GM12878 (cell line): Measurements from ENCODE around the gene PACS2. TPM values are rescaled to one million over a fixed set of nuclear protein-coding genes. Genes with fewer than 3 reads are reported as not detected.

Experiments used
- ATAC-seq: fragments of 200-7000 bp; cut with Tn5 transposase; 3 replicates; pipeline ENCODE4 v1.9.1; 2020; ENCODE audit warnings: mild to moderate bottlenecking, moderate library complexity
- BruUV-seq: library from RNA; stranded (reverse); fragments of 400-500 nt; replicated peaks from 2 replicates; lab custom pipeline; 2021; lab: Mats Ljungman, UMichigan
- CTCF ChIA-PET: fragments of 300-600 bp; sonication (Branson Sonifier 250); formaldehyde crosslinking; extraction: SDS; loops from one replicate; lab custom pipeline; 2021; ENCODE audit warnings: inconsistent platforms; lab: Yijun Ruan, JAX
- POLR2A ChIA-PET: fragments of 350-600 bp; formaldehyde crosslinking; extraction: SDS; loops from one replicate; lab custom pipeline; 2021; ENCODE audit warnings: inconsistent platforms; lab: Charles Lee
- RAD21 ChIA-PET: fragments of 300-600 bp; sonication (Branson Sonifier 250); formaldehyde crosslinking; loops from one replicate; lab custom pipeline; 2023; ENCODE audit warnings: antibody characterized with exemption; ENCODE audit not compliant: unreplicated experiment; lab: Charles Lee
- SMC1A ChIA-PET: fragments of 300-600 bp; sonication (Branson Sonifier 250); formaldehyde crosslinking; loops from one replicate; lab custom pipeline; 2023; ENCODE audit not compliant: unreplicated experiment, uncharacterized antibody; lab: Charles Lee
- DNase-seq: peaks from one replicate; pipeline ENCODE4 v3.0.0-alpha.2; 2011; ENCODE audit warnings: low read depth, low spot score
- FAIRE-seq: peaks from 3 replicates; lab custom pipeline; 2011; peaks lifted over from hg19 to GRCh38; lab: Jason Lieb, UNC
- H2AFZ ChIP-seq: 2 replicates; pipeline ENCODE4 v1.6.0; 2011; ENCODE audit warnings: low read depth, low read length, control low read depth; ENCODE audit not compliant: control insufficient read depth
- H3K27ac ChIP-seq: 2 replicates; pipeline ENCODE4 v1.5.1; 2011; ENCODE audit warnings: control low read depth; ENCODE audit not compliant: control insufficient read depth, insufficient read depth
- H3K27me3 ChIP-seq, 2 experiments: replicated peaks in 1 of 2; 2 replicates each; pipeline versions ENCODE4 v1.6.0 to v1.6.1; 2011; ENCODE audit warnings: low read length in 1 of 2; ENCODE audit not compliant: control insufficient read depth in 2 of 2, insufficient read depth in 2 of 2
- H3K36me3 ChIP-seq, 2 experiments: 2 replicates each; pipeline ENCODE4 v1.5.1; 2011; ENCODE audit warnings: low read length in 1 of 2; ENCODE audit not compliant: control insufficient read depth in 2 of 2, insufficient read depth in 2 of 2
- H3K4me1 ChIP-seq: 2 replicates; pipeline ENCODE4 v1.6.1; 2011; ENCODE audit warnings: mild to moderate bottlenecking, low read length, moderate library complexity, mixed read lengths; ENCODE audit not compliant: control insufficient read depth, insufficient read depth
- H3K4me2 ChIP-seq: 2 replicates; pipeline ENCODE4 v1.6.0; 2011; ENCODE audit warnings: control low read depth; ENCODE audit not compliant: control insufficient read depth, insufficient read depth
- H3K4me3 ChIP-seq: fragments of 200-600 bp; sonication (generic); 2 replicates; pipeline ENCODE4 v1.5.1; 2016
- H3K79me2 ChIP-seq: 2 replicates; pipeline ENCODE4 v1.6.0; 2011; ENCODE audit warnings: low read length; ENCODE audit not compliant: control insufficient read depth, insufficient read depth
- H3K9ac ChIP-seq: 2 replicates; pipeline ENCODE4 v1.8.0; 2011; ENCODE audit warnings: low read length, control low read depth, mixed read lengths; ENCODE audit not compliant: control insufficient read depth, insufficient read depth
- H3K9me3 ChIP-seq: replicated peaks from 3 replicates; pipeline ENCODE4 v1.5.1; 2011; ENCODE audit warnings: mild to moderate bottlenecking, low read length; ENCODE audit not compliant: control insufficient read depth, insufficient read depth
- H4K20me1 ChIP-seq: 2 replicates; pipeline ENCODE4 v1.6.0; 2011; ENCODE audit not compliant: control insufficient read depth, insufficient read depth
- LARP7 ChIP-seq: fragments of 450-650 bp; IDR thresholded peaks from 2 replicates; pipeline ENCODE4 v1.6.1; 2017; ENCODE audit warnings: mild to moderate bottlenecking
- MLLT1 ChIP-seq: fragments of 450-650 bp; IDR thresholded peaks from 2 replicates; pipeline ENCODE4 v1.6.1; 2016; ENCODE audit warnings: mild to moderate bottlenecking
- RELA ChIP-seq: fragments of 450-650 bp; IDR thresholded peaks from 2 replicates; pipeline ENCODE4 v1.8.0; 2014; ENCODE audit warnings: borderline replicate concordance; ENCODE audit not compliant: partially characterized antibody
- USF2 ChIP-seq: IDR thresholded peaks from 2 replicates; pipeline ENCODE4 v1.6.1; 2011; ENCODE audit warnings: low read depth, low read length, improper control_type of control experiment, borderline replicate concordance
- WGBS: methylation state at CpG from one replicate; pipeline ENCODE4 v1.1.6; 2016; ENCODE audit warnings: low lambda C conversion rate; ENCODE audit not compliant: insufficient replicate concordance, insufficient coverage; ENCODE audit errors: missing lambda C conversion rate; 5-methylcytosine and 5-hydroxymethylcytosine counted together
- in situ Hi-C: fragments of 300-500 bp; cut with MboI; formaldehyde crosslinking; loops from 9 replicates; pipeline ENCODE4 v1.14.3; 2018; ENCODE audit warnings: mixed read lengths
- intact Hi-C: fragments of 100-400 bp; cut with micrococcal nuclease; formaldehyde crosslinking; loops from one replicate; pipeline ENCODE4 v1.14.2; 2022; ENCODE audit not compliant: unreplicated experiment
- polyA plus RNA-seq, 11 experiments: library from polyadenylated mRNA; depleted of rRNA in 4 of 11; unstranded in 6 of 11; stranded (reverse) in 5 of 11; fragments of >200 nt; fragmentation: Nextera tagmentation in 4 of 11; fragmentation: Illumina TruSeq in 1 of 11; extraction: Ambion mirVana in 4 of 11; extraction: Trizol in 1 of 11; gene quantifications; 1 replicate in 1 of 11; 2 replicates in 10 of 11; pipeline versions ENCODE4 v1.2.1 to v1.2.3, GENCODE V29; 2011 to 2016; ENCODE audit warnings: inconsistent platforms in 2 of 11, missing spikeins in 2 of 11, low read depth in 1 of 11
- total RNA-seq, 4 experiments: library from RNA; depleted of rRNA in 3 of 4; stranded (reverse); fragments of >200 nt in 3 of 4; fragmentation: Illumina TruSeq in 1 of 4; extraction: Trizol in 1 of 4; gene quantifications; 2 replicates each; pipeline versions ENCODE4 v1.2.1 to v1.2.3, GENCODE V29; 2013 to 2021

PACS2 gene
- total and polyA plus RNA-seq, 10 of the 15 experiments (the other 5 are each of a cell fraction or from before 2014, with no cell fraction given) = 0.21 to 37.3 (median 9.4) TPM

GRCh38 chr14:105399466-105399775, 84.9 kb downstream of the PACS2 start:
- peak overlapping the region; percentile 88 for H3K4me3 ChIP-seq
- no peaks in the 10 kb centered on the region for H4K20me1 ChIP-seq
- peaks cover 21% of the 10 kb centered on the region for H3K4me1 ChIP-seq
- RAD21 ChIA-PET = interaction anchor here (1.4 kb wide), 1 partner anchor 82 kb away, joined by 5 read pairs; no protein-coding TSS in a partner anchor
- TF ChIP-seq LARP7 (no peak), MLLT1 (no peak), RELA (no peak), USF2 (no peak)
- TF ChIP-seq, all 136 proteins: peak for 0
- peak overlapping the region; percentile 90 for H3K4me2 ChIP-seq
- DNase-seq = no peak
- in situ Hi-C loops = no loop called here
- ATAC-seq = no peak
- peak overlapping the region; percentile 84; the same call in 1 of the 2 replicates for H3K27ac ChIP-seq
- no peak overlapping the region for H2AFZ ChIP-seq
- no peaks in the 10 kb centered on the region for H3K27me3 ChIP-seq
- ChIA-PET POLR2A (interaction anchor here (0.6 to 1.0 kb wide), 2 partner anchors 82 to 91 kb away, joined by 3 to 4 read pairs; no protein-coding TSS in a partner anchor), SMC1A (interaction anchor here (0.9 to 1.1 kb wide), 2 partner anchors 24 to 29 kb away, joined by 3 to 5 read pairs; no protein-coding TSS in a partner anchor), CTCF (no interaction called here)
- H3K9ac ChIP-seq = peak overlapping the region; percentile 94
- H3K9me3 ChIP-seq = no peaks in the 10 kb centered on the region; the same call in 2 of the 3 replicates
- H3K36me3 ChIP-seq = peaks cover 1 to 12% of the 10 kb centered on the region in 2 experiments; a peak in 3 of 4 replicates
- BruUV-seq = TSS peak; percentile 89
- FAIRE-seq = no peak
- intact Hi-C loops = no loop called here
- 91% methylated on average over 8 of the region's 8 CpGs for WGBS
- H3K79me2 ChIP-seq = peaks cover 15% of the 10 kb centered on the region
